Myocyte (in vitro differentiated cells): ENCODE measurements around the gene TBC1D10A. TPM values are rescaled to one million over a fixed set of nuclear protein-coding genes. Genes with fewer than 3 reads are reported as not detected.
A peak's percentile ranks its signal among the peaks of the same experiment; 100 is the strongest.
"Not testable (repeated sequence)": the region's sequence is repeated elsewhere in the genome, so short reads cannot be mapped to it uniquely, and the experiment has no call there.

Experiments used
- DNase-seq: peaks from one replicate; pipeline ENCODE4 v3.0.0-alpha.2; 2012; ENCODE audit warnings: low read depth
- total RNA-seq: library from RNA; depleted of rRNA; stranded (reverse); fragments of >200 nt; gene quantifications from 2 replicates; pipeline ENCODE4 v1.2.3, GENCODE V29; 2014

The TBC1D10A gene
- total RNA-seq, 1 donor from 2014 or later = 19.8 TPM

DNA sequence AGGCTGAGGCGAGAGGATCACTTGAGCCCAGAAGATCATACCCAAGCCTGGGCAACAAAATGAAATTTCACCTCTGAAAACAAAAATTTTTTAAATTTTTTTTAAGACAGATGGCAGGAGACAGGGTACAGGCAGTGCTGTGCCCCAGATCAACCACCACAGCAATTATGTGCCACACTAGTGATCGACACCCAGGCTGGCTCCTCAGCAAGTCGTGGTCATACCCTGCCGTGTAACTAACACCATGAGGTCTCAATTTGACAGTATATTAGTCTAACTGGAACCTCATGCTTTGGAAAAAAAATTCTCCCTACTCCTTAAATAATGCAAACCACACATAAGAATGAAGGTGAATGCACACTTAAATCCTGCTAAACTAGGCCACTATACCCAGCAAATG, 21.7 kb upstream of the TBC1D10A start:
- DNase-seq = no peak

DNA sequence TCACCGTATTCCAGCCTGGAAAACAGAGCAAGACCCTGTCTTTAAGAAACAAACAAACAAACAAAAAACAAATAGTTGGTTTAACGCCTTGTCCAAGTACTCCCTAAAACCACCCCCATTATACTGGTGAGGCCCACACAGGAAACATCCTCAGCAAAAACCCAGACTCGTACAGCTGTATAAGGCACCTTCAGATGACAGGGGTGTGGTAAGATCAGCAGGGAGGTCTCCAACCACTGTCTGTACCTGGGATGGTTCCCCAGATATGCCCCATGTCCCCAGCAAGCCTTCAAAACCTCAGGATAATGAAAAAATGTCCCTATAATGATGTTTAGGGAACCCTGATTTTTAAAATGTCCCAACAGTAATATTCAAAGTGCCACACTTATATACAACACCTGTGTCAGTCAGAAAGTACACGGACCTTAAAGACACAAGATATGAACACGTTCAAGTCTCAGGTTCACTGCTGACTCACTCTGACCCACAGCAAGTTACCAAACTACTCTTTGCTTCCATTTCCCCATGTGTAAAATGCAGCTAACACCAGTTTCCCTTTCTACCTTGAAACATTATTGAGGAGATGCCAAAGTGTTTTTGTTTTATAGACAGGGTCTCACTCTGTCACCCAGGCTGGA, 20.6 kb upstream of the TBC1D10A start:
- DNase-seq = no peak

DNA sequence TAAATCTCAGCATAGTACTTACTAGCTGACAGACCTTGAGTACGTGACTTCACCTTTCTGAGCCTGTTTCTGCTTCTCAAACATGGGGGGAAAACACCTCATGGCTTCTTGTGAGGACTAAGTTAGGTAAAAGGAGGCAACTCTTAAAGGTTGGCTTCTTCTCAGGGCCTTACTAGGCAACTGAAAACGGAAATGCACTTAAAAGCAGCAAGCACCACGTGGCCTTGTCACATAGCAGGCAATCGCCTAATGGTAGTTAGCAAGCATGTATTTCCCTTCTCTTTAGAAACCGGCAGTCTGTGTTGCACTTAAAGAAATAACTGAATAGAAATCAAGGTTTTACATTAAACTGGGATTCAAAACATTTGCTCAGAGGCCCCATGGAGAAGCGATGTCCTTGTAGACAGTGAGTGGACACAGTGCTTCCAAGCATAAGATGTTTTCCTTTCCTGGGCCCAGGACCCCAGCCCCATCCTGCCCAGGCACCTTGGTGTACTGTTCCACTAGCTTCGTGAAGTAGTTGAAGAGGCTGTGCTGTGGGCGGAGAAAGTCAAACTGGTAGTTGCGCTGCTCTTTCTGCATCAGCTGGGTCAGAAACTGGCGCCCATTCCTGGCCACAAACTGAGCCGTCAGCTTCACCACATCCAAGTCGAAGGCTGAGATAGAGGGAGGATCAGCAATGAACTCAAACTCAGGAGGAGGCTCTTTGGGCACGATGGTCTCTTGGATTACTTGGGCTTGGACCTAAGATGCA, 17.9 kb upstream of the TBC1D10A start:
- DNase-seq = no peak

DNA sequence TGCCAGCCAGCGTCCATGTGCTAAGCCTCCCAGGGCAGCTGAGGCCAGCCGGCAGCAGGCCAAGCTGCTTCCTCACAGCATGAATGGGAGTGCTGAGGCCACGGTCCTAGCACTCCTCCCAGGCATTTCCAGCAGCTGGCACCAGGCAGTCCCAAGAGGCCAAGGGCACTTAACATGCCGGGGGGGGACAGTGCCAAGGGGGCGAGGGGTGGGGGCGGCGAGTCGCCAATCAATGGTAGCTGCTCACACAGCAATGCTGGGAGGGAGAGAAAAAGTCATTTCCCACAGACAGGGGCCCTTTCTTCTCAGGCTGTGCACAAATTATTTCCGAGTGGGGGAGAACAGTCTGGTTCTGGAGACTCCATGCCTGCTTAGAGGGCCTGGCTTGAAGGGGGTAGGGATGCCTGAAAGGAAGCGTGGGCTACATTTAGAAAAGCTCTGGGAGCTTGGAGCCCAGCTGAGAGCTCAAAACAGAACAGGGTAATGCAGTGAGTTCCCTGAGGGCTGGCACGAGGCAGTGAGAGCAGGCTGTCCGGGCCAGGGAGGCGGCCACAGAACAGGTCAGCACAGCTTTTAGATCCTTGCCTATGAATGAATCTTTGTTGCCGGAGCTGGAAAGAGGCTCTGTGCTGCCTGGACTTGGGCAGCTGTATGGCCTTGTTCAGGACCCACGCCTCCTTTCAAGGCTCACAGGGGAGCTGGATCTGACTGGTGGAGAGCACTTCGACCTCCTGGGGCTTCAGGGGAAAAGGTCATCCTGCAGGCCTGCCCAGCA, 14.4 kb upstream of the TBC1D10A start:
- DNase-seq = peak; percentile 94

DNA sequence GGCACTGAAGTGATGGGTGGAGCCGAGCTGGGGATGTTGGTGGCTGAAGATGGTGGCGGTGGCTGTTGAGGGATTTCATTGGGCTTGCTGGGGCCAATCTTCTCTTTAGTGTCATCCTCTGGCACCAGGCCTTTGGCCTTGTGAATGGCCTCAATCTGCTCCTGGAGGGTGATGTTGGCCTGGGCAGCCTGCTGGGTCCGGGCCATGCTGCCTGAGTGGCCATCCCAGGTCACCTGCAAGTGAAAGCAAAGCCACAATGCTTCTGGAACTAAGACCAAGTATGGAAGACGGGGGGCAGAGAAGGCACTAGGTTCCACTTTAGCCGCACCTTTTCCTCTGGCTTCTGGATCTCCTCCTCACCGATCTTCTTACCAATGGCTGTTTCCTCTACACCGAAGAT, 12.1 kb upstream of the TBC1D10A start:
- no peak for DNase-seq

DNA sequence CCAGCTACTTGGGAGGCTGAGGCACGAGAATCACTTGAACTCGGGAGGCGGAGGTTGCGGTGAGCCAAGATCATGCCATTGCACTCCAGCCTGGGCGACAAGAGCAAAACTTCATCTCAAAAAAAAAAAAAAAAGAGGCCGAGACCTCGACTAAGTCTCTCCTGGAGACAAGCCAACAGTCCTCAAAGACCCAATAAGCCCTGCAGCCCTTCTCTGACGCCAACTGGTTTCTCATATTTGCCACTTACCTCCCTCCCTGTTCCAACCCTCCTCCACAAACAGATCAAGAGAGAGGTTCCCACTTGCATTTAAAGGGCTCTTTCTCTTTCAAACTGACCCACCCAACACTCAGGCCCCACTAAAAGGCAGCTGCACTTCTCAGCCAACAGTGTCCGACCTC, 11.6 kb upstream of the TBC1D10A start:
- not testable (repeated sequence) for DNase-seq

DNA sequence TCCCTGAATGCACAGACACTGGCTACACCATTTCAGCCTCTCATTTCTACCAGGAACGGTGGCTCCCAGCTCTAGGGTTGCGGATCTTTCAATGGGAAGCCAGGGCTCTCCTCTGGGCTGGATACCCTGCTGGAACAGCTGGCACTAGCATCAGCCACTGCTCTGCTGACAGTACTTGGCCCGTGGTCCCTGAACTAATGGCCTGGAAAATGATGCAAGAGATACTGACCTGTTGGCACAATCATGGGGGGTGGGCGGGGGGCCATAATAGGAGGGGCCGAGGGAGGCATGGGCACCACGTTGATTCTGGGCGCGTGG, 10.7 kb upstream of the TBC1D10A start:
- no peak for DNase-seq

DNA sequence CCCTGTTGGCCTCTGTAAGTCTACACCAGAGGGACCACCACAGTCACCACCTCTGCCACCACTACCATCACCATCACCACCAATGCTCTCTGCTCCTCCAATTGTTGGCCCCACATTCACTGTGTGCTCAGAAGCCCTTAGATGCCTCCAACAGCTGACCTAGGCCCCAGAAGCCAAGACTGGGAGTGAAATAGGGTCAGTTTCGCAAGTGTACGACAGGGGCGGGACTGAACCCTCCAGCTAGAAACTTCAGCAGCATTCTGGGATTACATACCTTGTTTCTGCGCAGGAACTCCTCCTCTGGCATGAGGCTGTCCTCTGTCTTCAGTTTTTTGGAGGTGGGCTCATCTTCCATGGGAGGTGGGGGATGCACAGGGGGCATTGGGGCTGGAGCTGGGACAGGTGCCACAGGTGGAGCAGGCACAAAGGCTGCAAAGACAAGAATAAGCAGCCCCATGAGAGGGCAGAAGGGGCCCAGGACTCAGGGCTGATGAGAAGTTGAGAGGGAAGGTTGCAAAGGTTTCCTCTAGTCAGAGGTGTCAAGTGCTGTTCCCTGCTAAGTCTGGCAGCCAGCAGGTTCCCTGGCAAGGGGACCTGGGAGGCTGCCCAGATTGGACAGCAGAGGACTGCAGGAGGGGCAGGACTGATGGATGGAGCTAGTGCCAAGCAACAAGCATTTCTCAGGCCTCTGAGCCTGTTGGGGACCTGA, 10.2 kb upstream of the TBC1D10A start:
- no peak for DNase-seq

DNA sequence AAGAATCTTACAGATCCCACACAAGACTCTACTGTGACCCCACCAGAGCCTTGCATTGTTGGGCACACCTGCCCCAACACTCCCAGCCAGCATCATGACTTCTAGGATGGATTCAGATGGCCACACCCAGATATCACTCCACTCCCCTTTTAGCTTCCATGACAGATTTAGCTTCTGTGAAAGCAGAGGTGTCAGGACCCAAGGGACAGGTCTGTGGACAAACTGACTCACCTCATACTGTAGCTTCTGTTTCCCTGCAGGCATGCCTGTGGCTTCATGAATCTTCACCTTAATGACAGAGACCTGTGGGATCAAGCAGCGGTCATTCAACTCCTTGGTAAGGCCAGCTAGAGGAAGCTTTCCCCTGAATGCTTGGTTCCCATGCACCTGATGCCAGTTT, 8.5 kb upstream of the TBC1D10A start:
- DNase-seq = no peak

DNA sequence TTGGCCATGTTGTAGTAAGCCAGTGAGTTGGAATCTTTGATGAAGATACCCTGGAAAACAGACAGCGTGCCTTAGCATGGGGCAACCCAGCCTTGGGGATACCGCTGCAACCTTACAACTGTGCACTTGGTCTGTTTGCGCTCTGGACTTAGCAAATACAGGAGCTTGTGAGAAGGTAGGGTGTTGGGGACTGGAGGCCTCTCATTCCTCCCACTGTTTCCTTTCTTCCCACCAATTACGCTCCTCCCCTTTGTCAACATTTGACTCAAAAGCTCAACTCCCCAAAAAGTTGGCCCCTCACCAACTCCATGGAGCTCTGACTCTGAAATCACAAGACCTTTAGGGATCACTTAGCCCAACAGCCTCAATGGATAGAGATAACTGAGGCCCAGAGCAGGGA, 7.9 kb upstream of the TBC1D10A start:
- DNase-seq = no peak

DNA sequence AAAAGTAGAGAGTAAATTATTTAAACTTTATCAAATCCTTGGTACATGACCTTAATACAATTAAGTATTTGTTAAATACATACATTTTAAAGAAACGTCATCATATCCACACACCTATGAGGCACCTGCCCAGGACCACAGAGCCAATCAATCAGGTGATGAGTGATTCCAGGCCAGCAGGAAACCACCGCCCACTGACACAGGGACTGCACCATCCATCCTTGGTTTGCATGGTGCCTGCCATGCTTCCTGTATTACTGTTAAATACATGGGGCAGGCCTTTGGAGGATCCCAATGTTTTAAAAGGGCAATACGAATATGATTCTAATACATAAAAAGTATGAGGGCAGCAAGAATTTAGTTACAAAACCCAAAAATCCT, 7.0 kb upstream of the TBC1D10A start:
- no peak for DNase-seq

DNA sequence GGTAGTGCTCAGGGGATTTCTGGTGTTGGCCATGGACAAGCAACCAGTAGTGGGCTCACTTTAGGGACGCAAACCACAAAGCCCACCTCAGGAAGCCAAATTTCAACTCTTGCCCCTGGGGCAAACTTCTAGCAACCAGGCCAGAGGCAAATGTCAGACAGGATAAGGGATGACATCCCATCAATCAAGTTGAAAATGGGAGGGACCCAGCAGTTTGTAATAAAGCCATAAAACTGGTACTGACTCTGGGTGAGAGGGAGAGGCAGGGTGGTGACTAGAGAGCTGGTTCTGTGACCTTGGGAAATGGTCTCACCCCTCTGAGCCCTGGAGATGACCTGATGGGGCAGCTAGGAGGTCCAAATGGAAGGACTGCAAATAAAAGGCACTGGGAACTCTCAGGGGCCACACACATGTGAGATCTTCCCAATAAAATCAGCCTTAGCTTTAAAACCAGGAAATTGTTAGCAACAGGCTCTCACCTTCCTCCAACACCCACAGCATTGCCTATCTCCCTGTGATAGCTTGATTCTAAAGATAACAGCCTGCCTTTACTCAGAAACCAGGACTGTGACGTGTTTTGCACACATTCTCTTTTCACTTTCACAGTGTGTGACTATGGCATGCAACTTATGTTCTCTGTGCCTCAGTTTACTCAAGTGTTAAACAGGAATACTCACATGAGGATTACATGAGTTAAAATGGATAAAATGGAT, 6.4 kb upstream of the TBC1D10A start:
- no peak for DNase-seq

DNA sequence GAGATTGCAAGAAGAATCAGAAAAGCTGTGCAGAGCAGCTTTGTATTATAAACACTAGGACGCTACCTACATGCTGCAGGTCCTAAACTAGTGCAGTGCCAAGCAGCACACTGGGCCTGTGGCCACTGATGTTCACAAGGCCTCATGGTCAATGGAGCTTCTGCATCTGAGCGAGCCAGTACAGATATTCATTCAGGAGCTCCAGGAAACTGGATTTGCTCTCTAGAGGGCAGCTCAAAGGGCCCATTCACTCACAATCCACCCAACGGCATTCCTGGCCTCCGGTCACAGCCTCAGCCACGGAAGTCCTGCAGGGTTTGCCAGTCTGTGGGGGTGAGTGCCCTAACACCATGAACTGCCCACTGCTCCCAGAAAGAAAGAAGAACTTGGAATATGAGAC, 5.8 kb upstream of the TBC1D10A start:
- DNase-seq = no peak

DNA sequence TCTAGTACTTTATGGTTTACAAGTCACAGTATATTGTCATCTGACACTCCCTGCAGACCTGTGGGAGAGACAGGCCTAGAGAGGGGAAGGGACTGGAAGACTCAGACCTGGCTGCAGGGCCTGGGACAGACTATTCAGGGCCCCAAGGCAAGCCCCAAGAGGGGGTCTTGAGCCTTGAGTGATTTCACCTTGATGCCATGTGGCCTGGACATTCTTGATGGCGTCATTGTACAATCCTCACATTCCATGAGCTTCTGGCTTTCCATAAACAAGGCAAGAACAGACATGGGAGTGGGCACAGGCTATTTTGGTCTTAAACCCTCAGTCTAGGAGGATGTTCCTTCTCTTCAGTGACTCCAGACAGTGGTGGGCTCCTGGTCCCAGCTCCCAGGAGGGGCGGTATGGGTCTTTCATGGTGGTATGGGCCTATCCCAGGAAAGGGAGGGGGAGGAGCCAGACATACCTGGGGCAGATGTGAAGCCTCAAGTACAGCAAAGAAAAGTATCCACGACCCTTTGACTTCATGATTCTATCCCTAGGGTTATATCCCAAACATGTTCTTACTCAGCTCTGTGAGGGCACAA, 1.8 kb upstream of the TBC1D10A start:
- no peak for DNase-seq

DNA sequence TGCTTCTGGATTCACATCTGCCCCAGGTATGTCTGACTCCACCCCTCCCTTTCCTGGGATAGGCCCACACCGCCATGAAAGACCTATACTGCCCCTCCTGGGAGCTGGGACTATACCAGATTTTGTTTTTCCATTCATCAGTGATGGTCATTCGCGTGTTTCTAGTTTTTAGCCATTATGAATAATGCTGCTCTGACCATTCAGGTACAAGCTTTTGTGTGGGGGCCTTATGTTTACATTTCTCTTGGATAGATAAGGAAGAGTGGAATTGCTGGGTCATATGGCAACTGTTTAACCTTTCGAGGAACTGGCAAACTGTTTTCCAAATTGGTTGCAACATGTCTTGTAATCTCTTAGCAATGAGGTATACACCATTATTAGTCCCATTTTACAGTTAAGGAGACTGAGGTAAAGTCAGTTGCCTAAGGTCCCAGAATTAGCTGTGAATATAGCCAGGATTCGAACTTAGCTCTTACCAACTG, 1.2 kb upstream of the TBC1D10A start:
- no peak for DNase-seq

DNA sequence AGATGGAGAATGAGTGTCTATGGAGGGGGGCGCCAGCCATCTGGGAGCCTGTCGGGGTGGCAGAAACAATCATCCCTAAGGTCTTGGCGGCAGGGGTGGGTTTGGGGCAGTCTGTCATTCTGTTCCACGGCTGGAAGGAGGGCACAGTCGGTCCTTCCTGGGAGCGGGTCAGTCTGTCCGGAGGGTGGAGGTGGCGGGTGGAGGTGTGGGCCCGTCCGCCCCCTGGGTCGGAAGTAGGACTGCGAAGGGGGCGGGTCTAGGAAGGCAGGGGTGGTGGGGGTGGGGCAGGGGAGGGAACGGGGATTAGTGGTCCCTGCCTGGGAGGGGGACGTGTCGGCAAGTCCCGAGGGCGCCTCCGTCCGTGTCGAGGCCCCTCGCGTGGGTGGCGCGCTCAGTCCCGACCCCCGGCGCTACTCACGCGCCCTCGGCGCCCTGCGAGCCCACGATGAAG, 461 bp downstream of the TBC1D10A start:
- DNase-seq = no peak

DNA sequence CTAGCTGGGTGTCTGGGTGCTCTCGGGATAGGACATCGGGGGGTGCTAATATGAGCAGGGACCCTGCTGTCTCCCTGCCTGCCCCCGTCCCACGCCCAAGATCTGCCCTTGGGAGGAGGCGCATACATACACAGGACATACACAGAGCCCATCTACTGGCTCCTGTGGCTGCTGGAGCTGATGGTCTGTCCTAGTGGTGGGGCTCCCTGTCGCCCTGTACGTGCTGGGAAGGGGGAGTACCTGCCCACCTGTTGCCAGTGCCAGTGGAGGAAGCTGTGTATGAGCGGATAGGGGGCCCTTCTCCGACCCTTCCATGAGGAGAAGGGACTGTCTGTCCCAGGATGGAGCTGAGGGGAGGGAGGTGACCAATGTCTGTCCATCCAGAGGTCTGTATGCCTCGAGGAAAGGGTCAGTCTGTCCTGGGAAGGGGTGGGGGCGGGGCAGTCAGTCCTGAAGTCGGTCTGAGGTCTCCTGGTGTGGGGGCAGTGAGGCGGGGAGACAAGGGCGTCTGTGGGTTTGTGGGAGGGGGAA, 952 bp downstream of the TBC1D10A start:
- DNase-seq = no peak

DNA sequence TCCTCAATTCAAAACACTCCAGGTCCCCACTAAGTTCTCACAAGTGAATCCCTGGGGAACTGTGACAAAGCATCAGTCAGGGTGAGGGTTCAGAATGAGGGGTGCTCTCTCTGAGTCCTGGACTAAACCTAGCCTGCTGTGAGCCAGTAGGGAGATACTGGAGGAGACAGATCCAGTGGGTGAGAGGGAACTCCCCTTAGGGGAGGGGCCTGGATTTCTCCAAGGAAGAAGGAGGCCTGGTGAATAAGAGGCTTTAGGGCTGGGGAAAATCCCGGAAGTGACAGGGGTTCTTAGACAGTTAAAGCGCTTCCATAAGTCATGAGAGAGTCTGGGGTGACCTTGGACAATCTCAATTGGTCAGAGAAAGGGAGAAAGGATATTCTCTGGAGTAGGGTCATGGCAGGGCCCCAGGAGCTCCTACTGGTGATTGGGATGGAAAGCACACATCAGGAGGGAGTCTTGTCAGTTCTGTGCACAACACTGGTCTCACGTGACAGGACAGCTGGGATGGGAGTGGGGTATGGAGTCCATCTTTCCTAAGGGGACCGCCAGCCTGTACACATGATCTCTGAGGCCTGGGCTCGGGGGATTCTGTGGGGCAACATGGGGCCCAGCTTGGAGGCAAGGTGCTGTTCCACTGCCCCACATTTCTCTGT, 1.5 kb downstream of the TBC1D10A start:
- DNase-seq = peak; percentile 83

DNA sequence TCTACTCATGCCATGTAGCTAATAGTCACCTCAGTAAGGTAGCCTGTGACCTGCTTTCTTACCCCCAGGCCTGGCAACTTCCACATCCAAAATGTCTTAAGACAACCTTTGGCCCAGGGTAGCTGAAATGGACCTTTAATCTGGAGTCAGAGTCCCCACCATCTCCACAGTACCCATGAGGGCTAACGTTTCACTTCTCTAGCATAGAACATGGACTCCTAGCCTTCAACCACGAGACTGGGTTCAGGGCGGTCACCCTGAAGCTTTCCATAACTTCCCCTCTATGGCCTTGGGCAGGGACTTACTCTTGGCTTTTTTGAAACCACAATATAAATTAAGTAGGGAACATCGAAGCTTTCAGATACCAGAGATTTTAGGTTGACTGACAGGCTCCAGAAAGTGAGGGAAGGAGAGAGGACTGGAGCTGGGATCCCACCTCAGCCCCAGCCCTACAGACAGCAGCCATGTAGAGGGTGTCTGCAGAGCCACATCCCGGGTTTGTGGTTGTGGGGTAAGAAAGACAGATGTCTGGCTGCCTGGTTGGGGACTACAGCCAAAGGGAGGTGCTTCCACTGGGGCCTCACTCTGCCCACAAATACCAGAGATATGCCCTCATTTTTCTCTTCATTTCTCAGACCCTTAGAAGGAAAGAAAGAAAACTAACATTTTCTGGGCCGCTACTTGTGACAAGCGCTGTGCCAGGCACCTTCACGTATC, 2.6 kb downstream of the TBC1D10A start:
- DNase-seq = peak; percentile 87
